HepG2 (cell line): ENCODE results near the gene PPIP5K2. TPM values are rescaled to one million over a fixed set of nuclear protein-coding genes. Genes with fewer than 3 reads are reported as not detected.

Experiments used
- EED ChIP-seq: sonication (generic); formaldehyde crosslinking; IDR thresholded peaks from 2 replicates; pipeline ENCODE4 v1.5.0; 2020; ENCODE audit warnings: mild to moderate bottlenecking, missing genetic modification reagents
- FOSL2 ChIP-seq: sonication (generic); formaldehyde crosslinking; IDR thresholded peaks from 2 replicates; pipeline ENCODE4 v1.4.0; 2020; ENCODE audit warnings: missing genetic modification reagents
- FUBP1 ChIP-seq: sonication (generic); formaldehyde crosslinking; IDR thresholded peaks from 2 replicates; pipeline ENCODE4 v1.5.1; 2020; ENCODE audit warnings: missing genetic modification reagents, mild to moderate bottlenecking, borderline replicate concordance
- KDM4B ChIP-seq: sonication (generic); formaldehyde crosslinking; IDR thresholded peaks from 2 replicates; pipeline ENCODE4 v1.4.0; 2020; ENCODE audit warnings: missing genetic modification reagents
- NBN ChIP-seq: fragments of 450-650 bp; conservative IDR thresholded peaks from 2 replicates; pipeline ENCODE4 v1.6.1; 2017
- NR2F1 ChIP-seq, 2 experiments: fragments of 450-650 bp in 1 of 2; formaldehyde crosslinking in 1 of 2; IDR thresholded peaks; 2 replicates each; pipeline versions ENCODE4 v1.5.0 to v1.6.1; 2016 to 2020; ENCODE audit warnings: mild to moderate bottlenecking in 1 of 2, missing compliant biosample characterization in 1 of 2, missing genetic modification reagents in 1 of 2, moderate library complexity in 1 of 2
- PRDM15 ChIP-seq: sonication (generic); formaldehyde crosslinking; IDR thresholded peaks from 2 replicates; pipeline ENCODE4 v1.4.0; 2020; ENCODE audit warnings: missing genetic modification reagents
- PRPF4 ChIP-seq: fragments of 200-400 bp; formaldehyde crosslinking; IDR thresholded peaks from 2 replicates; pipeline ENCODE4 v1.6.1; 2016; ENCODE audit warnings: low read length, low read depth; ENCODE audit not compliant: poor library complexity, severe bottlenecking
- RNF219 ChIP-seq: sonication (generic); formaldehyde crosslinking; IDR thresholded peaks from 2 replicates; pipeline ENCODE4 v1.5.0; 2020; ENCODE audit warnings: mild to moderate bottlenecking, missing genetic modification reagents
- SMC3 ChIP-seq: IDR thresholded peaks from 2 replicates; pipeline ENCODE4 v1.6.1; 2011; ENCODE audit warnings: low read length, improper control_type of control experiment
- TEAD3 ChIP-seq: optimal IDR thresholded peaks from 2 replicates; pipeline ENCODE3; 2016; ENCODE audit warnings: borderline replicate concordance
- ZBTB10 ChIP-seq: sonication (generic); formaldehyde crosslinking; IDR thresholded peaks from 2 replicates; pipeline ENCODE4 v1.4.0; 2020; ENCODE audit warnings: missing genetic modification reagents, borderline replicate concordance
- ZNF18 ChIP-seq: sonication (generic); formaldehyde crosslinking; IDR thresholded peaks from 2 replicates; pipeline ENCODE4 v1.8.0; 2022; ENCODE audit warnings: mild to moderate bottlenecking, missing genetic modification reagents; ENCODE audit not compliant: insufficient replicate concordance
- ZNF20 ChIP-seq: sonication (generic); formaldehyde crosslinking; IDR thresholded peaks from 2 replicates; pipeline ENCODE4 v1.4.0; 2020; ENCODE audit warnings: mild to moderate bottlenecking, moderate library complexity, missing genetic modification reagents
- ZNF414 ChIP-seq: sonication (generic); formaldehyde crosslinking; IDR thresholded peaks from 2 replicates; pipeline ENCODE4 v1.5.0; 2020; ENCODE audit warnings: missing genetic modification reagents
- polyA plus RNA-seq, 8 experiments: library from polyadenylated mRNA; depleted of rRNA in 3 of 8; stranded (reverse) in 7 of 8; unstranded in 1 of 8; fragments of >200 nt; fragmentation: Illumina TruSeq in 4 of 8; extraction: Trizol in 4 of 8; gene quantifications; 2 replicates each; pipeline versions ENCODE4 v1.2.1 to v1.2.3, GENCODE V29; 2011 to 2016; ENCODE audit warnings: low read depth in 4 of 8, missing spikeins in 1 of 8, mixed read lengths in 1 of 8; ENCODE audit not compliant: insufficient read depth in 1 of 8
- total RNA-seq, 5 experiments: library from RNA; depleted of rRNA; stranded (reverse); fragments of >200 nt; fragmentation: Illumina TruSeq; extraction: Trizol; gene quantifications; 2 replicates each; pipeline ENCODE4 v1.2.3, GENCODE V29; 2016; ENCODE audit warnings: low read depth in 1 of 5

PPIP5K2 gene
- total and polyA plus RNA-seq, 2 of the 13 experiments (the other 11 are each of a cell fraction or from before 2014, with no cell fraction given), result 19.7 to 45.6 TPM

GRCh38 chr5:103120607-103121200 is 603 bp downstream of the PPIP5K2 start (continued):
- 0 out of 2 replicates have a peak, but pooled peaks have one; percentile 16 for TF ChIP-seq RNF219 (CRISPR knock-in tag)
- no peak for TF ChIP-seq SMC3
- TF ChIP-seq ZNF18 (CRISPR knock-in tag), result no peak
- TF ChIP-seq ZNF20, result no peak
- no peak for TF ChIP-seq NBN
- no peak for TF ChIP-seq PRPF4
- no peak for TF ChIP-seq TEAD3 (CRISPR knock-in tag)
- TF ChIP-seq ZNF414 (CRISPR knock-in tag), result no peak
- 0 out of 2 replicates have a peak, but pooled peaks have one; percentile 42 for TF ChIP-seq EED (CRISPR knock-in tag)
- TF ChIP-seq FUBP1, result no peak
- TF ChIP-seq PRDM15, result no peak
- TF ChIP-seq NR2F1 (CRISPR knock-in tag; IDR thresholded peaks at IDR 0.05), result no peak
- TF ChIP-seq ZBTB10 (CRISPR knock-in tag), result no peak
- no peak for TF ChIP-seq FOSL2 (CRISPR knock-in tag)
- TF ChIP-seq KDM4B, result no peak
